NT2/D1 (cell line): ENCODE measurements around the gene ERC2.

Experiments used
- DNase-seq: peaks from one replicate; pipeline ENCODE4 v3.0.0-alpha.2; 2011; ENCODE audit warnings: low read depth, low spot score
- H3K27me3 ChIP-seq: 2 replicates; pipeline ENCODE4 v1.6.0; 2011; ENCODE audit warnings: mild to moderate bottlenecking; ENCODE audit not compliant: insufficient read length, insufficient read depth
- H3K36me3 ChIP-seq: 2 replicates; pipeline ENCODE4 v1.6.1; 2011; ENCODE audit warnings: mild to moderate bottlenecking, low read length, mixed read lengths; ENCODE audit not compliant: insufficient read depth, insufficient read length
- H3K4me1 ChIP-seq: 2 replicates; pipeline ENCODE4 v1.5.1; 2011; ENCODE audit not compliant: insufficient read depth, insufficient read length
- H3K4me3 ChIP-seq: 2 replicates; pipeline ENCODE4 v1.5.1; 2011; ENCODE audit warnings: low read depth; ENCODE audit not compliant: insufficient read length
- H3K9ac ChIP-seq: 2 replicates; pipeline ENCODE4 v1.6.0; 2011; ENCODE audit warnings: low read depth; ENCODE audit not compliant: insufficient read length
- H3K9me3 ChIP-seq: 2 replicates; pipeline ENCODE4 v1.5.1; 2011; ENCODE audit warnings: mild to moderate bottlenecking, low read length; ENCODE audit not compliant: insufficient read depth
- SUZ12 ChIP-seq: IDR thresholded peaks from 2 replicates; pipeline ENCODE4 v1.6.1; 2011; ENCODE audit not compliant: insufficient read length, insufficient read depth; ENCODE audit errors: extremely low read depth
- YY1 ChIP-seq: IDR thresholded peaks from 2 replicates; pipeline ENCODE4 v1.6.1; 2011; ENCODE audit not compliant: insufficient read length, insufficient read depth
- ZNF274 ChIP-seq: IDR thresholded peaks from 2 replicates; pipeline ENCODE4 v1.6.1; 2011; ENCODE audit warnings: mild to moderate bottlenecking, low read depth, low read length

ERC2 gene

DNA sequence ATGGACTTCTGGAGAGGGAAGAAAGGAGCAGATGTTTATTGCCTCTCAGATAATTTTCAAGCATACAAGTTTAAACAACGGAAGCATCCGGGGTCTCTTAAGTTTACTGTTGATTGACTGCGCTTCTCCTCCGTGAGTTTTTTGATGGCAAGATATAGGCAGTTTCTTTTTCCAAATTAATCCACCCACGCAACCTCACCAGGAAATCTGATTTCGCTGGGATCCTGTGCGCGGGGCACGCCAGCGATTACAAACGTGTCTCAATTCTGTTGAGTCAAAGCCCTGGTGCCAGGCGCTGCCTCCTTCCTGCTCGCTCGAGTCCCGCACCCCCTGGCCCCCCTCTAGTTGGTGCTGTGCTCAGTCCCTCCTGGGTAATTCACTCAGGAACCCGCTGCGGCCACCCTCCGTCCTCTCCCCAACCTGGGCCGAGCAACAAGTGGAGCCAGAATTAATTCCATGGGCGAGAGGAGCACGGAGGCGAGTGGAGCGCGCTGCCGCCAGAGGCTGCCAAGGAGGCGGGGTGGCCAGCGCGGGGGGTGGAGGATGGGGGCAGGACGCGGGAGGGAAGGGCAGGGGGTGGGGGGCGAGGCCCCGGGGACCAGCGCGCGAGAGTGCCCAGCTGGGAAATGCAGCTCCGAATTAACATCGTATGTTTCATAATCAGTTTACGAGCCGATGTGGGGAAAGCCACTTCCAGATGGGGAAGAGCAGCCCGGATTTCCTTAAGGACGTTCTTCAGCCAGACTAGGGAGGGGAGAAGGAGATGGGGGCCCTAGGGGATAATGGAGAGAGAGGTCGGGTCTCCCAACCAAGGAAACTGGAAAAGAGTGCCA lies 987.1 kb downstream of the ERC2 start:
- H3K36me3 ChIP-seq: peaks cover 81% of the 10 kb centered on the region
- no peaks in the 10 kb centered on the region for H3K27me3 ChIP-seq
- TF ChIP-seq YY1 (no peak), ZNF274 (no peak), SUZ12 (no peak)
- no peak overlapping the region for H3K9ac ChIP-seq
- no peak for DNase-seq
- H3K4me1 ChIP-seq: peaks cover 13% of the 10 kb centered on the region
- no peak overlapping the region for H3K4me3 ChIP-seq
- H3K9me3 ChIP-seq: peaks cover 16% of the 10 kb centered on the region; the same call in 1 of the 2 replicates

- Histone ChIP-seq H3K4me3 (no peak overlapping the region), H3K4me1 (peaks cover 8% of the 10 kb centered on the region), H3K27me3 (no peaks in the 10 kb centered on the region), H3K9me3 (no peaks in the 10 kb centered on the region), H3K36me3 (peaks cover 88% of the 10 kb centered on the region), H3K9ac (no peak overlapping the region)
- no peak for DNase-seq
- TF ChIP-seq SUZ12 (no peak), ZNF274 (no peak)
Measured at GRCh38 chr3:55477306-55478303, 990.7 kb downstream of the ERC2 start.

- no peak overlapping the region for H3K9ac ChIP-seq
- peaks cover 91% of the 10 kb centered on the region for H3K36me3 ChIP-seq
- H3K4me3 ChIP-seq: no peak overlapping the region
- no peaks in the 10 kb centered on the region for H3K9me3 ChIP-seq
- H3K27me3 ChIP-seq: no peaks in the 10 kb centered on the region
- DNase-seq: no peak
- TF ChIP-seq ZNF274: no peak
- TF ChIP-seq SUZ12: no peak
- no peak for TF ChIP-seq YY1
- peaks cover 1% of the 10 kb centered on the region for H3K4me1 ChIP-seq
Measured at GRCh38 chr3:55476515-55476914, 991.8 kb downstream of the ERC2 start.

DNA sequence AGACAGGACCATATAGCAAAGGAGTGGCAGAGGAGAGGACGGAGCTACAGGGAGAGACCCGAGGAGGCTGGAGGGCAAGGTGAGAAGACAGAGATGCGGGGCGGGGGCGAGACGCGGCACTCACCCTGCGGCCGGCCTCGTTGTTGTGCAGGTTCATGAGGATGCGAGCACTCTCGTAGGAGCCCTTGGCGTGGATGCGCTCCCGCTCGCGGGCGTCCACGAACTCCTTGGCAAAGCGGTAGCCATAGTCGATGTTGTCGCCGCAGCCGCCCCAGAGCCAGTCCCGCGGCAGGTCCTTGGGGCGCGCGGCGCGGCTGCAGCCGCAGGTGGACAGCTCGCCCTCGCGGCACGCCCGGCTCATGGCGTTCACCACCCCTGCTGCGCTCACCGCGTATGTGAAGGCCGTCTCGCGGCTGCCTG lies 994.0 kb downstream of the ERC2 start:
- no peaks in the 10 kb centered on the region for H3K4me1 ChIP-seq
- H3K9me3 ChIP-seq: no peaks in the 10 kb centered on the region
- H3K27me3 ChIP-seq: no peaks in the 10 kb centered on the region
- no peak for DNase-seq
- no peak overlapping the region for H3K4me3 ChIP-seq
- H3K36me3 ChIP-seq: peaks cover 94% of the 10 kb centered on the region
- H3K9ac ChIP-seq: no peak overlapping the region
- TF ChIP-seq SUZ12: no peak
- TF ChIP-seq ZNF274: no peak
- no peak for TF ChIP-seq YY1

DNA sequence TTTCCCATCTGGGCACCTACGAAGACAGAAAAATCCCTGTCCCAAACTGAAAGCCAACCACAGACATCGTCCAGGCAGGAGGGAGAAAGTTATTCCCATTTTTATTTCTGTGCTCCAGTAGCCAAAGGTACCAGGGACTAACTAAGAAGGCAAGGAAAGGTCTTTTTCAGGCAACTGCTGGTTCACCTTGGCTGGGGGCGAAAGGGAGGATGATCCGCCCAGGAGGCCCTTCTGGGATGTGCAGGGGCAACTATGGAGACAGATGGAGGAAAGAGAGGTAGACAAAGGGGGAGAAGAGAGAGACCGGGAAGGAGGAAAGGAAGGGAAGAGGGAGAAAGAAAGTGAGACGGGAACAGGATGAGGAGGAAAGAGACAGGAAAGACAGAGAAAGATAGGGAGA lies 994.5 kb downstream of the ERC2 start:
- no peaks in the 10 kb centered on the region for H3K27me3 ChIP-seq
- no peaks in the 10 kb centered on the region for H3K9me3 ChIP-seq
- H3K9ac ChIP-seq: no peak overlapping the region
- TF ChIP-seq ZNF274: no peak
- TF ChIP-seq YY1: no peak
- no peak for TF ChIP-seq SUZ12
- no peaks in the 10 kb centered on the region for H3K4me1 ChIP-seq
- no peak for DNase-seq
- H3K4me3 ChIP-seq: no peak overlapping the region
- peaks cover 94% of the 10 kb centered on the region for H3K36me3 ChIP-seq

- Histone ChIP-seq H3K36me3 (peaks cover 93% of the 10 kb centered on the region), H3K4me3 (no peak overlapping the region), H3K9me3 (no peaks in the 10 kb centered on the region), H3K4me1 (no peaks in the 10 kb centered on the region), H3K27me3 (no peaks in the 10 kb centered on the region), H3K9ac (no peak overlapping the region)
- no peak for DNase-seq
- TF ChIP-seq SUZ12: no peak
- TF ChIP-seq YY1: no peak
- TF ChIP-seq ZNF274: no peak
Measured at GRCh38 chr3:55471522-55472280, 996.6 kb downstream of the ERC2 start.

GRCh38 chr3:55471084-55471483 lies 997.2 kb downstream of the ERC2 start:
- Histone ChIP-seq H3K4me1 (no peaks in the 10 kb centered on the region), H3K9ac (no peak overlapping the region), H3K27me3 (no peaks in the 10 kb centered on the region), H3K9me3 (no peaks in the 10 kb centered on the region), H3K4me3 (no peak overlapping the region), H3K36me3 (peaks cover 88% of the 10 kb centered on the region)
- no peak for DNase-seq
- TF ChIP-seq YY1 (no peak), ZNF274 (no peak), SUZ12 (no peak)
